C1 segment of cervical spinal cord (tissue), 14 donors: ENCODE data around the gene CPLX3.
A peak's percentile ranks its signal among the peaks of the same experiment; 100 is the strongest.

Experiments used
- DNase-seq, 14 donors: peaks; one replicate each; lab custom pipeline; 2025; lab: John Stamatoyannopoulos, UW

Gene CPLX3

DNA sequence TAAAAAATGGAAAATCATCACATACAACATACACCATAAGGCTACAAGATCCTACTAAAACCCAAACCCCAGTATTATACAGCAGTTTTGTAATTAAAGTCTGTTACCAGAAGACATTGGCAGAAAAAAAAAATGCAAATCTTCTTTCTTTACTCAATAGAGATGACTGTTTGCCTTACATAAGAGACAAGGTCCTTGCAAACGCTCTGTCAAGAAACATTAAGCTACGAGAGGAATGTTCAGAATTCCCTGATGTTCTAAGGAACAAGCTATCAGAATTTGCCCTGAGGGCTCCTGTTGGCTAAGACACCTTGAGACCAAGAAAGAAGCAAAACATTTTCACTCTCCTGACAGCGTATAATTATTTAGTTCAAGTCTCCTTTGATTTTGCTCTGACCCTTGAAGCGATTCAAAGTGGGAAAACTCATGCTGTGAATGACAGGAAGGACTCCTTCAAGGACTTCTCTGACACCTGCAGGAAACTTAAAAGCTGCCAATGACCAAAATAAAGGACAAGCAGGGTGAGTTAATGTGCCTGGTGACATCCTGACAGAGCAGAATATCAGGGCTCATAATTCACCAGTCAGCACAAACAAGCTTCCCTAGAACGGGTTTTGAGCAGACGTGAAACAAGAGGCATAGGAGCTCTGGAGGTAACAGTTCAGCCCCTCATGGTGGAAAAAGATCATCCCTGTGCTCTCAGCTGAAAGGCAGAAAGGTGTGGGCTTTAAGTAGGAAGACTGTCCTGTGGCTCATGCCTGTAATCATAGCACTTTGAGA, 44.2 kb downstream of the CPLX3 start:
- DNase-seq: no peak

DNA sequence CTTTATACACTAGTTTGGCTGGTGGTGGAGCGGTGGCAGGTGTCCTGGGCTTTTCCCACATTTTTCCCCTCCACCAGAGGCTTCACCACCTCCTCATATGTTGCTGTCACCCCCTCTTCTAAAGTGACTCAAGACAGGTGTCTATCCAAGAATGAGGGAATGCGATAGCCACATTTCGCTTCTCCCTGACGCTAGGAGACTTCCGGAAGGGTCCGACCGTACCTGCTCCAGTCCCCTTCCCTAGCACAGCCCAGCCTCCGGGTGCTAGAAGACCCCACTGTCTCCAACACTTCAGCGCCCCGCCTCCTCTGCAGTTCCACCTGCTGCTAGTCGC, 46.2 kb downstream of the CPLX3 start:
- no peak for DNase-seq

GRCh38 chr15:74873036-74873755, 46.8 kb downstream of the CPLX3 start, which contains the start of gene SCAMP2:
Gene SCAMP2, minus strand, starts transcription at chr15:74873365. Its CDS starts 110 bp downstream, at chr15:74873255.
- peak; percentile 86 to 99 (median 96) for DNase-seq

DNA sequence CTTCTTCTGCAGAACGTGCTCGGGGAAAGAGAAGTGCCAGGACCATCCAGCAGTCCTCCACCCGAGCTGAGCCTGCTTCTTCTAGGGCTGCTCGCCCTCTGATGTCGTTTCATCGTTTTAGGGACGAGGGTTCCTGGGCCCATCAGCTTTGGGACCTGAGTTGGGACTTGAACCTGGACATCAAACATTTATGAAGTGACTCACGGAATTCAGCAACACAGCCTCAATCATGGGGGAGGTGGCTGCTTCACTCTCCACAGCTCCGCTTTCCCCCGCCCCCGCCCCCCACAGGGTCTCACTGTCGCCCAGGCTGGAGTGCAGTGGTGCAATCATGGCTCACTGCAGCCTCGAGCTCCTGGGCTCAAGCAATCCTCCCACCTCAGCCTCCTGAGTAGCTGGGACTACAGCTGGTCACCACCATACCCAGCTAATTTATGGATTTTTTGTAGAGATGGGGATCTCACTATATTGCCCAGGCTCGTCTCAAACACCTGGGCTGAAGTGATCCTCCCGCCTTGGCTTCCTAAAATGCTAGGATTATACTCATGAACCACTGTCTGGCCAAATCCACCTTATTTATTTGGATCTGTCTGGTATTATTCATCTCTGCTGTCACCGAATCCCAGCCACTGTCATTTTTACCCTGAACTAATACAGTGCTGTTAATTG, 47.5 kb downstream of the CPLX3 start:
- DNase-seq: peak in 2 of 14 donors; percentile 40 to 57

DNA sequence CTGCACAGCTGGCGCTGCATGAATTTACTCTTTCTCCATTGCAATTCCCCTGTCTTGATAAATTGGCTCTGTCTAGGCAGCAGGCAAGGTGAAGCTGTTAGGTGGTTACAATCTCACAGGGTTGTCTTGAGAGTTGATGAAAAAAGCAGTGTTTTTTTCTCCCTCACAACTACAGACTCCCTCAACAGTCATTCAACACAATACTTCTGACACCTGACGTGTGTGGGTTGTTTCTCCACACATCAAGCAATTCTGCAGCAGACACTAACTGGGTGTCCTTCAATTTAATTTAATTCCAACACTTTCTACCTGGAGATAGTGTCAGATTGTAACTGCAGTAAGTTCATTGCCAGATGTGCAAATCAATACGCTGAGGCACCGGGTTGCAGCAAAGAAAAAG, 51.8 kb downstream of the CPLX3 start:
- no peak for DNase-seq
